Central memory CD8-positive, alpha-beta T cell (primary cell): ENCODE data around the gene KCNT1.

Experiments used
- ATAC-seq: fragments of 150-1000 bp; cut with Tn5 transposase; replicated peaks from 2 replicates; pipeline ENCODE4 v1.10.0; 2022; ENCODE audit warnings: mild to moderate bottlenecking, moderate FRiP score, moderate number of reproducible peaks; ENCODE audit not compliant: poor library complexity, severe bottlenecking; ENCODE audit errors: extremely low read depth
- DNase-seq, 2 donors: peaks; one replicate each; pipeline ENCODE4 v3.0.0; 2021; ENCODE audit warnings: low spot score in 2 of 2
- H3K27ac Mint-ChIP-seq: one replicate; pipeline ENCODE4 v1.8.0; 2022; ENCODE audit warnings: low read depth, mild to moderate bottlenecking, moderate library complexity, mixed read lengths
- H3K27me3 Mint-ChIP-seq: one replicate; pipeline ENCODE4 v1.8.0; 2022; ENCODE audit warnings: mixed read lengths
- H3K36me3 Mint-ChIP-seq: one replicate; pipeline ENCODE4 v1.8.0; 2022; ENCODE audit warnings: mild to moderate bottlenecking, moderate library complexity, mixed read lengths; ENCODE audit not compliant: insufficient read depth
- H3K4me1 Mint-ChIP-seq: one replicate; pipeline ENCODE4 v1.8.0; 2022; ENCODE audit warnings: mixed read lengths
- H3K4me3 Mint-ChIP-seq: one replicate; pipeline ENCODE4 v1.8.0; 2022; ENCODE audit warnings: mild to moderate bottlenecking, moderate library complexity, mixed read lengths
- H3K9me3 Mint-ChIP-seq: one replicate; pipeline ENCODE4 v1.8.0; 2022; ENCODE audit warnings: mixed read lengths

Gene KCNT1

DNA sequence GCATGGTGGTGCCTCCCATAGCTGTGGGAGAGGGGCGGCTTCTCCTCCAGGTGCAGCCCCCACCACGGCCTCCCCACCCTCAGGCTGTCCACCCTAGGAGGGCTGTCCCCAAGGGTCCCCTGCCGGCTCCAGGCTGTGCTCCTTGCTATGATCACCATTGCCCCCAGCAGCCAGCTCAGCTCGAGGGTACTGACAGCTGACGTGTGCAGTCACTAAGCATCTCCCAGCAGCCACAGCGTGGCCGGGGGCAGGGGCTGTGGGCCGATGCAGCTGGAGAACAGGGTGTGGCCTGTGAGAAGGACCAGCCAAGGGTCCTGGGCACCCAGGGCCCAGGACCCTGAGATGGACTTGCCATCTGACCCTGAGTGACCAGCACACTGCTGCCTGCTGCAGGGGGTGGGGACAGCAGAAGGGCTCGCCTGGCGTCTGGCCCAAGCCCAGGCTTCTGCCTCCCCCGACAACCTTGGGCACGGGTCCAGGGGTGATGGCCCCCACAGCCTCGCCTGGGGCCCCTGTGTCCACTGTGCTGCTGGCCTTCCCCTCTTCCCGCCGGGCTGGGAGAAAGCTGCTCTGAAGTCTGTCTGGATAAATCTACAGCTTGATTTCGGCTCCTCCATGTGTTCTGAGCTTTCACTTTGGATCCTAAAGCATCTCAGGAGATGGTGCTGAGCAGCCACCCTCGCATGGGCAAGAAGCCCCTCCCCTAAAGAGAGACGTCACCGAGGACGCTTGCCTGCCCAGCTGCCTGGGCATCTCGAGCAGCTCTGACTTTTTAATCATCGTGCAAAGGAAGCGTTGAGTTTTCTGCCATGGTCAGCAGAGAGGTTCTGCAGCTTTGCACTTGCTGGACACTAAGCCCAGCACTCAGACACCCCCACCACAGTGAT, 5.5 kb downstream of the KCNT1 start:
- no peak for ATAC-seq
- Mint-ChIP-seq H3K9me3 (no peaks in the 10 kb centered on the region), H3K4me1 (no peaks in the 10 kb centered on the region), H3K4me3 (no peak overlapping the region), H3K27me3 (peaks cover 40% of the 10 kb centered on the region), H3K27ac (no peak overlapping the region), H3K36me3 (no peaks in the 10 kb centered on the region)
- no peak for DNase-seq

DNA sequence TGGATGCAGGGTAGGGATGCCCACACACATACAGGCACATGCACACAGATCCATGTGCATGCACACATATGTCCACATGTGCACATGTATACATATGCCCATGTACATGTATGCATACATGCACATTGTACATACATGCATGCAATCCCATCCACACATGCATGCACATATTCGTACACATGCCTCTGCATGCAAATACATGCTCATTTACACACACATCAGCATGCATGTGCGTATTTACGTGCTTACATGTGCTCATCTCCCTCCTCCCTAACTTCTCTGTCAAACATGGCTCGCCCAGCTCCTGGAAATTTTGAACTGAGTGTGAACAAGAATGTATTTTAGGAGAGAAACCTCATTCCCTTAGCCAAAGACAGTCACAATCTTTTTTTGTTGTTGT, 6.2 kb downstream of the KCNT1 start:
- DNase-seq = no peak
- Mint-ChIP-seq H3K27me3 (peaks cover 46% of the 10 kb centered on the region), H3K27ac (no peak overlapping the region), H3K36me3 (no peaks in the 10 kb centered on the region), H3K4me3 (no peak overlapping the region), H3K4me1 (no peaks in the 10 kb centered on the region), H3K9me3 (no peaks in the 10 kb centered on the region)
- no peak for ATAC-seq

DNA sequence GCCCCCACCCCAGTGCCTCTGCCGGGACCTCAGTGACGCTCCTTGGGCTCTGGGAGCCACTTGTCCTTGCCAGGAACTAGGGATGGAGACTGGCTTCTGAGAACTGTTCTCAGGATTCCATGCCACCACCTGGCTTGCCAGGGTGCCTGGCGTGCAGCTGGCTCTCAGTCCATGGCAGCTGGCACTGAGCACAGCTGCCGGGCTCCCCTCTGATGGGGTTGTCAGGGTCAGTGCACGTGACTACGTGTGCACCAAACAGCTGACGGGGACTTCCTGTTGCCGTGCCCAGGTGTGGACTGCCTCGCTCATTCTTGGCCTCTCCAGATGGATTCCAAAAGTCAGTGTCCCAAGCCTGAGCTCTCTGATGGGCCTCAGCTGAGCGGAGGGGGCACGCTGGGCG, 9.4 kb downstream of the KCNT1 start:
- no peak for DNase-seq
- no peaks in the 10 kb centered on the region for H3K4me1 Mint-ChIP-seq
- no peak overlapping the region for H3K27ac Mint-ChIP-seq
- no peaks in the 10 kb centered on the region for H3K36me3 Mint-ChIP-seq
- H3K9me3 Mint-ChIP-seq = no peaks in the 10 kb centered on the region
- H3K4me3 Mint-ChIP-seq = no peak overlapping the region
- peaks cover 53% of the 10 kb centered on the region for H3K27me3 Mint-ChIP-seq
- no peak for ATAC-seq

DNA sequence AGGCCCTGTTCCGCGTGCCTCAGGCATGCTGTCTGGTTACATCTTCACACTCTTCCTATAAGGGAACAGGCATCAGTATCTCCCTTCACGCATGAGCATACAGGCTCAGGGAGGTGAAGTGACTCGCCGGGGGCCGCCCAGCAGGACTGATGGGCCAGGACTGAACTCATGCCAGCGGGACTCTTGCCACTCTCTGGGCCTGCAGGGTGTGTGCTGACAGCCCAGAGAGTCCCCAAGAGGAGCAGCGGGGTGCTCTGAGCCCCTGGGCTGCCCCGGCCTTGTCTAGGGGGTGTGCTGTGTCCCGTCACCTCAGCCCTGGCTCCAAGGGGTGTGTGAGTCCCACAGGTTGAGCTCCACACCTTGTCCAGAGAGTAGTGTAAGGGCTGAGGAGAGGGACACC, 9.9 kb downstream of the KCNT1 start:
- Mint-ChIP-seq H3K36me3 (no peaks in the 10 kb centered on the region), H3K27me3 (peaks cover 58% of the 10 kb centered on the region), H3K4me1 (no peaks in the 10 kb centered on the region), H3K9me3 (no peaks in the 10 kb centered on the region), H3K27ac (no peak overlapping the region), H3K4me3 (no peak overlapping the region)
- DNase-seq (no peak), ATAC-seq (no peak)

DNA sequence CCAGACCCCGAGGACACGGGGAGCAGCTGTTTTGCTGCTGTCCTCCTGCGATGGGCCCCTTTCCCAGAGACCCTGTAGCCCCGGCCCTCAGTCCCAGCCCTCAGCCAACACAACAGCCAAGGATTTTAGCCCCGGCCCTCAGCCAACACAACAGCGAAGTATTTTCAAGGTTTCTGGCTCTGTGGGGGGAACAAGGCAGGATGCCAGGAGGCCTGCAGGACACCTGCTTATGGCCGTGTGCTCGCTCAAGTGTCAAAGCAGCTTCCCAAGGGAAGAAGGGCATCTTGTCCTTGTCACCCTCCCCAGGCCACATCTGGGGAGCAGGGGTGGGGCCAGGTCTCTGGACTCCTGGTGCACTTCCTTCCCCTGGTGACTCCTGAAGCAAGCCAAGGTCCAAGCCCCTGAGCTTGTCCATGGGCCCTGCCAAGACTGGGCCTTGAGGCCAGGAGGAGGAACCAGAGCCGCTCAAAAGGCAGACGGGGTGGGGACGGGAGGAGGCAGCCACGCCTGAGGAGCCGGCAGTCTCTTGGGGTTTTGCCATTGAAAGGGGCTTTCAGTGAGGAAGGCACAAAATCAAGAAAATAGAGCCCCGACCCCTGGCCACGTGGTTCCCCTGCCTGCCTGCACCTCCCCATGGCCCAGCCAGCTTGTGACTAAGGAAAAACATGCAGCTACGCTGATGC, 10.8 kb downstream of the KCNT1 start:
- no peak overlapping the region for H3K27ac Mint-ChIP-seq
- ATAC-seq = no peak
- H3K27me3 Mint-ChIP-seq = peaks cover 67% of the 10 kb centered on the region
- H3K4me3 Mint-ChIP-seq = no peak overlapping the region
- no peaks in the 10 kb centered on the region for H3K36me3 Mint-ChIP-seq
- DNase-seq = no peak
- H3K9me3 Mint-ChIP-seq = no peaks in the 10 kb centered on the region
- H3K4me1 Mint-ChIP-seq = no peaks in the 10 kb centered on the region

DNA sequence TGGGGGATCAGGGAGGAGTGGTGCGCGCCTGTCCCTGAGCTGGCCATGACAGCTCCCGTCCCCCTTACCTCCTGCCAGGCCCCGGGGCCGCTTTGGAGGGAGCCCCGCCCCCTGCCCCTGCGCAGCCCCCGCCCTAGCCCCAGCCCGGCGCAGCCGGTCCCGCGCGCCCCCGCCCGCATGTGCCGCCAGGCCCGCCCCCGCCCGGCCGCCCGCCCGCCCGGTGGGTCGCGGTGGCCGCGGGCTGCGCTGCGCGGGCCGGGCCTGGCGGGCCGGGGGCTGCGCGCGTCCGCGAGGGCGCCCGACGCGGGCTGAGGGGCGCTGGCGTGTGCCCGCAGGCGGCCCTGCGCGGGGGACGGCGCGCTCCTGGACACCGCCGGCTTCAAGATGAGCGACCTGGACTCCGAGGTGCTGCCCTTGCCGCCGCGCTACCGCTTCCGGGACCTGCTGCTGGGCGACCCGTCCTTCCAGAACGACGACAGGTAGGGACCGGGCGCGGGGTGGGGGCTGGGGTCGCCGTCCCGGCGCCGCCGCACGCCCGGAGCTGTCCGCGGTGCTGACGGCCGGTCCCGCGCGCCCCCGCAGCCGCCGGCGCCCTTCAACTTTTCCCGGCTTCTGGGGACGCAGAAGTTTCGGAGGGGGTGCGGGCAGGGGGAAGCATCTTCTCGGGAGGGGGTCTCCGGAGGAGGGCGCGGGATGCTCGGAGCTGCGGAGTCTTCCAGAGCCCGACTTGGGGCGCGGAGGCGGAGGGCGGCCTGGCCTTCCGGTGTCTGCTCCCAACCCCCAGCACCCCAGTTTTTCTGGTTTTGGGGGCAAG, 12.5 kb downstream of the KCNT1 start:
- no peak for ATAC-seq
- Mint-ChIP-seq H3K4me3 (no peak overlapping the region), H3K4me1 (no peaks in the 10 kb centered on the region), H3K36me3 (no peaks in the 10 kb centered on the region), H3K27me3 (peaks cover 75% of the 10 kb centered on the region), H3K27ac (no peak overlapping the region), H3K9me3 (no peaks in the 10 kb centered on the region)
- no peak for DNase-seq

DNA sequence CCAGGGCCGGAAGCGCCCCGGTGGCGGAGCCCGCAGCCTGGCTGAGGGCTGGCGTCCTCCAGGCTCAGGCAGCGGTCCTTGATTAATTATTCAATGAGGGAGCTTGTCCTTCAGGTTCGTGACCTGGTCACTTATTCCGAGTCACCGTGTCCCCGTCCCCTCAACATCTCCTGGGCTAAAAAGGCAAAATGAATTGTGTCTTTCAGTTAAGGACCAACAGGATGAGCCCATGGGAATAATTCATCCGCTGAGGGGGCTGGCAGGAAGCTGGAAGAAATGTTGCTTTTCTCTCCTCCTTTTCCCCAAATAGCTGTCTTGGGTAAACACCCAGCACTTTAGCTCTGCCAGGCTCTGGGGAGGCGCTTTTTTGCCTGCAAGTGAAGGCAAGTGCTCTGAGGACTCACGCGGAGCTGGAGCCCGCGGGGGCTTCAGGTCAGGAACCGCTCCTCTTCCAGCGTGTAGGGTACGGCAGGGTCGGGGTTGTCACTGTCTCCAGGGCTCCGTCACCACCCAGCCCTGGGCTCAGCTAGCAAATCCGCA, 13.1 kb downstream of the KCNT1 start:
- H3K9me3 Mint-ChIP-seq = no peaks in the 10 kb centered on the region
- ATAC-seq = no peak
- no peaks in the 10 kb centered on the region for H3K4me1 Mint-ChIP-seq
- H3K27ac Mint-ChIP-seq = no peak overlapping the region
- DNase-seq = no peak
- H3K27me3 Mint-ChIP-seq = peaks cover 68% of the 10 kb centered on the region
- H3K4me3 Mint-ChIP-seq = no peak overlapping the region
- H3K36me3 Mint-ChIP-seq = no peaks in the 10 kb centered on the region

DNA sequence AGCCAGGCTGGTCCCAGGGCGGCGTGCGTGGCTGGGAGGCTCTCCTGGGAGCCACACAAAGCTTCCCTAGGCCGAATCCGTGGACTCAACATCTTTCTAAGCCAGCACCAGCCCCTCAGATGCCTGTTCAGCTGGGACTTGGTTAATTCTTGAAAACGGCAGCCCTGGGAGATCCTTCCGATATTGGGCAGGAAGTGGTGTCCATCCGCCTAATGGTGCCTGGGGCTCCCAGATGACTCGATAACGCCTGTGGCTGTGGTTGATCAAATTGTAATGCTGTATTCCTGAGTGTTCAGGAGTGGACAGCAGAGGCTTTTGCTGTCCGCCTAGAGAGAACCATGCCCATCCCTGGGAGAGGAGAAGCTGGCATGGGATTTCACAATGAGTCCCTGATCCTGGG, 14.1 kb downstream of the KCNT1 start:
- no peaks in the 10 kb centered on the region for H3K4me1 Mint-ChIP-seq
- no peak overlapping the region for H3K4me3 Mint-ChIP-seq
- ATAC-seq = no peak
- H3K36me3 Mint-ChIP-seq = no peaks in the 10 kb centered on the region
- no peak for DNase-seq
- H3K27ac Mint-ChIP-seq = no peak overlapping the region
- H3K9me3 Mint-ChIP-seq = no peaks in the 10 kb centered on the region
- peaks cover 63% of the 10 kb centered on the region for H3K27me3 Mint-ChIP-seq

DNA sequence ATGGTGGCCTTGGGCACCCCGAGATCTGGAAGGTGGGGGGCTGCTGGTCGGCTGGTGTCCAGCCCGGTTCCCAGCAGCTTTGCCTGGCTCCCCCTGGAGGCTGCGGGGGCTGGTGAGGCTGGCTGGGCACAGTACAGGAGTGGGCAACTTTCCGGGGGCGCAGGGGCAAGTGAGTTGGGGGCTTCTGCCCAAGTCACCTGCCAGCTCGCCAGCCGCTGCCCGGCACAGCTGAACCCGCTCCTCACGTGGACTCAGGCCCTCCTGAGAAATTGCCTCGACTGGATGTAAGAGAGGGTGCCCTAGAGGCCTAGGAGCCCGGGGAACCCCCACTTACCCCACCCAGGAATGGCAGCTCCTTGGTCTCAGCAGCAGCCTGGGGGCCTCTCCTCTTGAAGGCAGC, 15.4 kb downstream of the KCNT1 start:
- Mint-ChIP-seq H3K36me3 (no peaks in the 10 kb centered on the region), H3K4me3 (no peak overlapping the region), H3K27me3 (peaks cover 55% of the 10 kb centered on the region), H3K27ac (no peak overlapping the region), H3K9me3 (no peaks in the 10 kb centered on the region), H3K4me1 (no peaks in the 10 kb centered on the region)
- DNase-seq (no peak), ATAC-seq (no peak)

DNA sequence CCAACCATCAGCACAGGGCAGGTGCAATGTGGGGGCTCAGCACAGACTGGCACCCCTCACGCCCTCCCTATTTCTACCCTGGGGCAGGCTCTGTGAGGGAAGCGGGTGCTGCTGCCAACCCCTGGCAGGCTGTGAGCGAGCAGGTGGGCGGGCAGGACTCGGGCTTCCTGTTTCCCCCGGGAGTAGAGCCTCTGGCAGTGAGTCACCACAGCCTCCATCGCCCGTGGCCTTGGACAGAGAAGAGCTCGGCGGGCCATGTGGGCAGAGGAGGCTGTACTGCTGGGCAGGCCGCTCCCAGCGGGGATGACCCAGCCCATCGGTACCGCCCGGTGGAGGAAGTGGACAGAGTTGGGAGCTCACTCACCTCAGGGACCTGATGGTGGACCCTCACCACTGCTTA, 16.6 kb downstream of the KCNT1 start:
- Mint-ChIP-seq H3K36me3 (no peaks in the 10 kb centered on the region), H3K4me3 (no peak overlapping the region), H3K9me3 (no peaks in the 10 kb centered on the region), H3K4me1 (no peaks in the 10 kb centered on the region), H3K27ac (no peak overlapping the region), H3K27me3 (peaks cover 42% of the 10 kb centered on the region)
- DNase-seq (no peak), ATAC-seq (no peak)

DNA sequence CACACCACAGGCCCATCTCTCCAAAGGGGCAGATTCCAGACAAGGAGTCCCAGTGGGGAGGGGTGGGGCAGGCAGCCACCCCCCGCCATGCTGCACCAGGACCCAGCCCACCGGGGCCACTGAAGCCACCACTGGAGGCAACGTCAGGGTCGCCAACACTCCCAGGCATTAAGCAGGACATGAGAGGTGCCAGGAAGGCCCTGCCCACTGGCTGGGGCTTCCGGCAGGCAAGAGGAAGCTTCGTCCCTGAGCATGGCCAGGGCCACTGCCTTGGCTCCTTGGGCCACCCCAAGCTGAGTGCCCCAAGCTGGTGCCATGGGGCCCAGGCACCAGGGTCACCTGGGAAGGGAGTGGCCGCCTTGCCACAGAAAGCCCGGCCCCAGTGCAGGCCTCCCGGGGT, 17.5 kb downstream of the KCNT1 start:
- no peak for ATAC-seq
- Mint-ChIP-seq H3K9me3 (no peaks in the 10 kb centered on the region), H3K4me1 (no peaks in the 10 kb centered on the region), H3K4me3 (no peak overlapping the region), H3K27me3 (peaks cover 37% of the 10 kb centered on the region), H3K27ac (no peak overlapping the region), H3K36me3 (no peaks in the 10 kb centered on the region)
- DNase-seq = no peak

DNA sequence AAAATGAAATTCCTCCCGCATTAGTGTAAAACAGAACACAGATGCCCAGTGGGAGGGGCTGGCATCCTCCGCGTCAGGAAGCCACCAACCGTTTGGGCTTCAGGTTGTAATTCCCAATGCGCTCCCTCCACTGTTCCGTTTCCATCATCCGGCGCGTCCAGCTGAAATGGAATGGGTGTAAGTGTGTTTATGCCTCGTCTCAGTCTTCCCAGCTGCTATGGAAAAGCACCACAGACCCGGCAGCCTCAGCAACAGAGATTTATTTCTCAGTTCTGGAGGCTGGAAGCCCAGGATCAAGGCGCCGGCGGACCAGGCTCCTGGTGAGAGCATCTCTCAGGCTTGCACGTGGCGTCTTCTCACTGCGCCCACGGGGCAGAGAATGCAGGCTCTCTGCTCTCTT, 20.4 kb downstream of the KCNT1 start:
- H3K4me1 Mint-ChIP-seq = no peaks in the 10 kb centered on the region
- H3K9me3 Mint-ChIP-seq = no peaks in the 10 kb centered on the region
- H3K27ac Mint-ChIP-seq = no peak overlapping the region
- ATAC-seq (no peak), DNase-seq (no peak)
- H3K27me3 Mint-ChIP-seq = peaks cover 12% of the 10 kb centered on the region
- H3K4me3 Mint-ChIP-seq = no peak overlapping the region
- peaks cover 1% of the 10 kb centered on the region for H3K36me3 Mint-ChIP-seq
